Activated gamma-delta T cell treated with Interleukin-2 at 50 U/mL for 16 hours (primary cell): ENCODE data around the gene CFAP57.
"Not testable (repeated sequence)": the region's sequence is repeated elsewhere in the genome, so short reads cannot be mapped to it uniquely, and the experiment has no call there.

Experiments
- DNase-seq: peaks from one replicate; pipeline ENCODE4 v3.0.0-alpha.2; 2020

The CFAP57 gene

DNA sequence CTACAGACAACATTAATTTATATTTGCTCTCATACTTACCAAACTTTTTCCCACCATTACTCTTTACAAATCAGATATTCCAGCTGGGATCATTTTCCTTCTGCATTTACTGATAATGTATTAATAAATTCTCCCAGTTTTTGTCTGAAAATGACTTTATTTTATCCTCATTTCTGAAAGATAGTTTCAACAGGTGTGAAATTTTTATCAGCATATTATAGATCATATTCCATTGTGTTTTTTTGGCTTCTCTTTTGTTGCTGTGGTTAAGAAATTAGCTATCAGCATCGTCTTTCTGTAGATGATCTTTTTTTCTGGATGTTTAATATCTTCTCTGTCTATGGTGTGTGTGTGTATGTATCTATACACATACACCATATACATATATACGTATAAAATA is 2.7 kb downstream of the CFAP57 start:
- no peak for DNase-seq

DNA sequence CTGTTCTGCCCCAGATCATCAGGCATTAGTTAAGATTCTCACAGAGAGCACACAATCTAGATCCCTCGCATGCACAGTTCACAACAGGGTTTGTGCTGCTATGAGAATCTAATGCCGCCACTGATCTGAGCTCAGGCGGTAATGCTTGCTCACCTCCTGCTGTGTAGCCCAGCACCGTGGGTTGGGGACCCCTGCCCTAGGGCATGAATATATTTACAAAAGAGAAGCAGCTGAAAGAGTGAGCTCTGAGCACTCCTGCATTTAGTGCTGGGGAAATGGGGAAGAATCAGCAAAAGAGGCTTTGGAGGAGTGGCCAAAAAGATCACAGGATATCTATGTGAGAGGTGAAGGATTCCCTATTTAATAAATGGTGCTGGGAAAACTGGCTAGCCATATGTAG is 5.6 kb downstream of the CFAP57 start:
- DNase-seq = no peak

DNA sequence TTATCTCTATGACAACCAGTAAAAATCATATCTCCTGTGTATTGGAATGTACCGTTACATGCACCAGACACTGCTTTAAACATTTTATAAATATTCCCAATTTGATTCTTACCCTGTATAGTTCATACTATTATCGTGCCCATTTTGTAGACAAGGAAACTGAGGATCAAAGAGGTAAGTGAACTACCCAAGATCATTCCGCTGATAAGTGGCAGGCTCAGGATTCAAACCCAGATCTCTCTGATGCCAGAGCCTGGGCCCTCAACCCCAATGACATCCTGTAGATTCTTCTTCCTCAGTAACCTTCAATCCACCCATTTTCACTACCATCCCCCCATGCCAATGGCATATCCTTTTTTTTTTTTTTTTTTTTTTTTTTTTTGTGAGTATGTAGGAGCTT is 12.3 kb downstream of the CFAP57 start:
- DNase-seq = no peak

DNA sequence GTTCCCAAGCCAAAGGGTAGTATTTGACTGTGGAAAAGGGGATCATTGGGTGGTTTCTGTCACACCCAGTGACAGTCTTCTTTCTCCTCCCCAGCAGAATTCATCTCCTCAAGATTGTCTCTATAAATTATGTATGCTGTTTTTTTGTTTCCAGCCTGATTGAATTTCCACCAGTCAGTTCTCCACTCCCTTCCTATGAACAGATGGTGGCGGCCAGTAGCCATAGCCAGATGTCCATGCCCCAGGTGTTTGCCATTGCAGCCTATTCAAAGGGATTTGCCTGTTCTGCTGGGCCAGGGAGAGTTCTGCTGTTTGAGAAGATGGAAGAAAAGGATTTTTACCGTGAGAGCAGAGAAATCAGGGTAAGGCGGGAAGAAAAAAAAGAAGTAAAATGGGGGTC is 12.9 kb downstream of the CFAP57 start:
- no peak for DNase-seq

GRCh38 chr1:43188106-43188505 is 16.0 kb downstream of the CFAP57 start:
- no peak for DNase-seq

DNA sequence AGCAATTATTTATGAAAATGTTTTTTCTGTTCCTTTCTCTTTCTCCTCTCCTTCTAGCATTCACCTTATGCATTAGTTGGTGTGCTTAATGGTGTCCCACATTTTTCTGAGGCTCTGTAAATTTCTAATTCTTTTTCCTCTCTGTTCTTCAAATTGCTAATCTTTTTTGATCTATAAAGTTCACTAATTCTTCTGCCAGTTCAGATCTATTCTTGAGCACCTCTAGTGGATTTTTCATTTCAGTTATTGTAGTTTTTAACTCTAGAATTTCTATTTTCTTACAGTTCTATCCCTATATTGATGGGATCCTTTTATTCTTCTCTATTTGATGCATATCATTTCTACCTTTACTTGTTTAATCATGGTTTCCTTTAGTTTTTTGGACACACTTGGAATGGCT is 22.4 kb downstream of the CFAP57 start:
- DNase-seq = no peak

GRCh38 chr1:43197343-43198127 is 25.4 kb downstream of the CFAP57 start:
- DNase-seq = no peak

DNA sequence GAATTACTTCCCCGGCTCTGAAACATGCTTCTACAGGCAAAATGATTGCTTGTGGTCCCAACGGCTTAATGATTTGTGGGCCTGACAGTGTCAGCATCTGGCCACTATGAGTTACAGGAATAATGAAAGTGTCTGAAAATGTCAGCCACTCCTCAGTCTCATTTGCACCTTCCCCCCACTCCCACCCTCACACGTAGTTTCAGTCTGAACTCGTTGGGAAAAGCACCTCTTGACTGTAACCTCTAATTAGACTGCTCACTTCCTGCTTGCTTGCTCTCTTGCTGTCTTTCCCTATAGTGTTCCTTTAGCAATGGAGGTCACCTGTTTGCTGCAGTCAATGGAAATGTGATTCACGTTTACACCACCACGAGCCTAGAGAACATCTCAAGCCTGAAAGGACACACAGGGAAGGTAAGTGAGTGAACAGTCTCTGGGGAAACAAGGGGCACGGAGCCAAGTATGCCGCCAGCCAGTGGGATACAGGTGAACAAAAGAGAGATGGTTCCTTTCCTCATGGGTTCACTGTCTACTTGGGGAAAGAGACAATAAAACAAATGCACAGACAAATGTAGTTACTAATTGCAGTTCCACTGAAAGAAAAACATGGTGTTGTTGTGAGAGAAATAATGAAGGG is 27.1 kb downstream of the CFAP57 start:
- no peak for DNase-seq

DNA sequence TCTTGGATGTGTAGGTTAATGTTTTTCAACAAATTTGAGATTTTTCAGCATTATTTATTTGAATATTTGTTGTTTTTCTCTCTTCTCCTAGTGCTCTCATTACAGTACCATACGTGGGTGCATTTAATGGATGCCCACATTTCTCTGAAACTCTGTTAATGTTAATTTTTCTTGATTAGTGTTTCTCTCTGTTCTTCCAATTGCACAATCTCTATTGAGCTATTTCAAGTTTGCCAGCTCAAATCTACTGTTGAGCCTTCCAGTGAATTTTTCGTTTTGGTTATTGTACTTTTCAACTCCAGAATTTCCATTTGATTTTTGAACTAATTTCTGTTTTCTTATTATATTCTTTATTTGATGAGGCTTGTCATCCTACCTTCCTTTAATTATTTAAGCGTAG is 31.7 kb downstream of the CFAP57 start:
- DNase-seq = no peak

DNA sequence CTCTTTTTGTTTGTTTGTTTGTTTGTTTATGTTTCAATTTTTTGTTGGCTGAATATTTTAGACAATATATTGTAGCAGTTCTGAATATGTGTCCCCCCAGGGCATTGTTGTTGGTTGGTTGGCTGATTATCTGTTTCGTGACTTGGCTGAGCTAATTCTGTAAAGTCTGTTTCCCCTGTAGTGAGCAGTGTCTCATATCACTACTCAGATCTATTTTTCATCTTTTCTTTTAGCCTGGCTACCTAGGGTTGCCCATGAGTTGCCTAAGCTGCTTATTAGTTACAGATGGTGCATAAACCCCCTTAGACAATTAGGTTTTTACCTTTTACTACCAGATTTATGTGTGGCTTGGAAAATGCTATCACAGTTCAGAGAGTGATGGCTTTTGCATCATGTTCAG is 32.3 kb downstream of the CFAP57 start:
- no peak for DNase-seq

GRCh38 chr1:43205671-43206070 is 33.5 kb downstream of the CFAP57 start:
- DNase-seq = no peak

DNA sequence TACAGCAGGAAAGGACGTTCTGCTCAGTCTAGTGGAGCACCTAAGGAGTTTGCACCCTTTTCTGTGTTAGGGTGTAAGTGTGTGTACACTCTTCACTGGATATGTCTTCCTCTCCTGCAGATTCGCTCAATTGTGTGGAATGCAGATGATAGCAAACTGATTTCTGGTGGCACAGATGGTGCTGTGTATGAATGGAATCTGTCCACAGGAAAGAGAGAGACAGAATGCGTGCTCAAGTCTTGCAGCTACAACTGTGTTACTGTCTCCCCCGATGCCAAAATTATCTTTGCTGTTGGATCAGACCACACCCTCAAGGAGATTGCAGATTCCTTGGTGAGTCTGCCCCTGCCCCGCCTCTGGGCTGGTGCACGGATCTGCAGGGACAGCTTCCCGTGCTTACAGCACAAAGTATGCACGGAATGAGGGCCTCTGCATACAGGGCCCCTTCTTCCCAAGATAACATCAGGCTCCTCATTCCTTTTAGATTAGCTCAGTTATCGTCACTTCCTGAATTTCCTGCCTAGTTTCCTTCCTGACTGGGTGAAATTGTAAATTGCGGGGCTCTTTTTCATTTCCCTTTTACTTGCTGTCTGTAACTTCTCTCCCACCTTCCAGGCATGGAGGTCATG is 34.6 kb downstream of the CFAP57 start:
- DNase-seq = no peak

- DNase-seq = no peak
Measured at GRCh38 chr1:43207229-43207853, 35.2 kb downstream of the CFAP57 start.

GRCh38 chr1:43208277-43208676 is 36.1 kb downstream of the CFAP57 start:
- not testable (repeated sequence) for DNase-seq

- no peak for DNase-seq
Measured at GRCh38 chr1:43214501-43215444, 42.6 kb downstream of the CFAP57 start.

GRCh38 chr1:43217747-43218146 is 45.6 kb downstream of the CFAP57 start:
- no peak for DNase-seq

DNA sequence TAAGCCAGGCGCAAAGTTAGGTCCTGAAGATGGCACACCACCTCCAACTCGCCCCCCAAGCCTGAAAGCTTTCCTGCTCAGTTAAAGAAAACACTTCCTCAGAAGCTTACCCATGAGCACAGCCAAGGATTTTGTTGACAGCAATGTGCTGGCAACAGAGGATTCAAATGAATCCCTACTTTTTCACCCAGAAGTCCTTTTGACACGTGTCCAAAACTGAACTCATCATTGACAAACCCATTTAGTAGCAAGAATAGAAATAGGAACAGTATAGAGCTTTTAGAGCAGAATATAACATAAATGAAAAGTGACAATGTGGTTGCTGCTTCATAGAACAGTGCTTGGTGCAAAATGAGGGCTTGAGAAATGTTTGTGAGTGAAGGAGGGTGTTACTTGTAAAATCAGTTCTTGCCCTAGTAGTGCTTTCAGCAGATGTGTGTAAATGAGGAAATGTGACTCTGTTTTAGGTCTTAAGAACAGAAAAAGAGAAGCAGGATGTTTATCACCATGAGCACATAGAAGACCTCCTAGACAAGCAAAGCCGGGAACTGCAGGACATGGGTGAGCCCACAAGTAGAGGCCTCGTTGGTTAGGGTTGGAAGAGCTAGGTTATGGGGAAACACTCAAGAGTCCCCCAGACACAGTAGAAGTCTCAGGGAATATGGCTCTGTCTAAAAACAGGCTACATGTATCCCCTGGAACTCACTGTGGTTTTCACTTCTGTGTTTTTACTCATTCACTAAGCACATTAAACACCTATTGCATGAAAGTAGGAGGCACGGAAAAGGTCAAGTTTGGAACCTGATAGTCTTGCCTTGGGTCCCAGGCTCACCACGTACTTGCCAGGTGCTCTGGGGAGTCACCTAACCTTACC is 49.0 kb downstream of the CFAP57 start:
- no peak for DNase-seq

DNA sequence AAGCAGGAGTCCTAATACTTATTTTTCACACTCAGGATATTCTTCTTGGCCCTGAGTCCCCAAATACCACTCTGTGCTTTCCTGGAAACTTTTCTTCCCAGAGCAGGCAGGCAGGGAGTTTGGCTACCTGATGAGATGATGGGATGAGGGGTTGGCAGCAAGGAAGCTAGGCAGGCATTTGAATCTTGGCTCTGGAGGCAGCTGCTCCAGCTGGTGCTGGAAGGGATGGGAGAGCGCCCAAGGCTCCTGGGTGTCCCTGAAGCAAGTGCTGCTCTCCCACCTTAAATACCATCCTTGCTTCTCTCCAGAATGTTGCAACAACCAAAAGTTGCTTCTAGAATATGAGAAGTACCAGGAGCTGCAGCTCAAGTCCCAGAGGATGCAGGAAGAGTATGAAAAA is 49.7 kb downstream of the CFAP57 start:
- no peak for DNase-seq

- no peak for DNase-seq
Measured at GRCh38 chr1:43222879-43223278, 50.7 kb downstream of the CFAP57 start.

DNA sequence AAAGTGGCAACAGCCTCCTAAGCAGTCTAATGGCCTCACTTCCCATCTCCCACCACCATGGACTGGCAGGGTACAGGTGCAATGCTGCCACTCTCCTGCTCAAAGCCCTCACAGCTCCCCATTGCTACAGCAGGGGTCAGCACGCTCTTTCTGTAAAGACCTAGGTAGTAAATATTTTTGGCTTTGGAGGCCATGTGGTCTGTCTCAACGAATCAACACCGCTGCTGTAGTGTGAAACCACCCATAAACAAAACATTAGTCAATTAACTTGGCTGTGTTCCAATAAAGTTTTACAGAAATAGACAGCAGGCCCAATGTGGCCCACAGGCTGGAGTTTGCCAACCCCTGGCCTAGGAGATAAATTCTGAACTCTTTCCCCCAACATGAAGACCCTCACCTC is 53.0 kb downstream of the CFAP57 start:
- DNase-seq = no peak

DNA sequence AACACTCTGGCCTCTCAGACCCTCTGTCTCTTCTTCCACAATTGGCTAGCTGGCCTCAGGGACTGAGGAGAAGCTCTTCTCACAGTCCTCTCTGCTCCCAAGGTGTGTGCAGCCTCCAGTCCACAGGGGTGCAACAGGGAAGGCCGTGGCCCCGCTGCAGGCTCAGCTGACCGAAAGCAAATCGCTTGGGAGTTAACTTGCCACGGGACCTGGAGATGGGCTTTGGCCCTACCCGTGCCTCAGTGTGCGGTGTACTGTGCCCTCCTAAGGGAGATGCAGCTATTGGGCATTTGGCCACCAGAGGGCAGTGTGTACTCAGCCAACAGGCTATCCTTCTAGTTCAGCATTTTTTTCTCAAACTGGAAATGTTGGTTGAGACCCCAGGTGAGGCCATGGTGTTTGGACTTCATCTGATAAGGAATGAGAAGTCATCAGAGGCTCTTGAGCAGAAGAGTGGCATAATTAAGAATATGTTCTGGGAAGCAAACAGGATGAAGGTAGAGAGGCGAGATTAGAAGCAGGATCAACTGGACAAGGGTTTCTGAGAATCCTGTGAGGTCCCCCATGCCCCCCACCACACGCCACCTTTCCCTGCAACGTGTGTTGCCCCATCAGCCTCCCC is 55.1 kb downstream of the CFAP57 start:
- DNase-seq = peak; percentile 87
